Gastroesophageal sphincter (tissue), 3 donors: Measurements from ENCODE around the gene B4GALT1.

ENCODE experiments used
- CTCF ChIP-seq, 4 experiments: fragments of 200-600 bp in 2 of 4; fragments of 450-650 bp in 2 of 4; sonication (generic) in 1 of 4; IDR thresholded peaks; one replicate each; pipeline ENCODE4 v1.5.1; 2017 to 2019; ENCODE audit warnings: antibody characterized with exemption in 4 of 4, mild to moderate bottlenecking in 2 of 4, moderate library complexity in 2 of 4
- EP300 ChIP-seq: sonication (generic); formaldehyde crosslinking; IDR thresholded peaks from one replicate; pipeline ENCODE4 v1.6.1; 2017; ENCODE audit warnings: antibody characterized with exemption, mild to moderate bottlenecking

- TF ChIP-seq EP300: no peak
- TF ChIP-seq CTCF (IDR thresholded peaks at IDR 0.05): no peak
Observed at GRCh38 chr9:33099754-33100153, 67.4 kb downstream of the B4GALT1 start.
